NCI-H1436 (cell line): Measurements from ENCODE around the gene PCDHB9.
"Not testable (repeated sequence)": the region's sequence is repeated elsewhere in the genome, so short reads cannot be mapped to it uniquely, and the experiment has no call there.

ENCODE experiments used
- DNase-seq: peaks from one replicate; lab custom pipeline; 2025; lab: John Stamatoyannopoulos, UW

PCDHB9 gene

DNA sequence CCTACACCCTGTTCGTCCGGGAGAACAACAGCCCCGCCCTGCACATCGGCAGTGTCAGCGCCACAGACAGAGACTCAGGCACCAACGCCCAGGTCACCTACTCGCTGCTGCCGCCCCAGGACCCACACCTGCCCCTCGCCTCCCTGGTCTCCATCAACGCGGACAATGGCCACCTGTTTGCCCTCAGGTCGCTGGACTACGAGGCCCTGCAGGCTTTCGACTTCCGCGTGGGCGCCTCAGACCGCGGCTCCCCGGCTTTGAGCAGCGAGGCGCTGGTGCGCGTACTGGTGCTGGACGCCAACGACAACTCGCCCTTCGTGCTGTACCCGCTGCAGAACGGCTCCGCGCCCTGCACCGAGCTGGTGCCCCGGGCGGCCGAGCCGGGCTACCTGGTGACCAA is 1.7 kb downstream of the PCDHB9 start:
- DNase-seq = not testable (repeated sequence)

DNA sequence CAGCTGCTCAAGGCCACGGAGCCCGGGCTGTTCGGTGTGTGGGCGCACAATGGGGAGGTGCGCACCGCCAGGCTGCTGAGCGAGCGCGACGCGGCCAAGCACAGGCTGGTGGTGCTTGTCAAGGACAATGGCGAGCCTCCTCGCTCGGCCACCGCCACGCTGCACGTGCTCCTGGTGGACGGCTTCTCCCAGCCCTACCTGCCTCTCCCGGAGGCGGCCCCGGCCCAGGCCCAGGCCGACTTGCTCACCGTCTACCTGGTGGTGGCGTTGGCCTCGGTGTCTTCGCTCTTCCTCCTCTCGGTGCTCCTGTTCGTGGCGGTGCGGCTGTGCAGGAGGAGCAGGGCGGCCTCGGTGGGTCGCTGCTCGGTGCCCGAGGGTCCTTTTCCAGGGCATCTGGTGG is 2.2 kb downstream of the PCDHB9 start:
- DNase-seq = not testable (repeated sequence)

DNA sequence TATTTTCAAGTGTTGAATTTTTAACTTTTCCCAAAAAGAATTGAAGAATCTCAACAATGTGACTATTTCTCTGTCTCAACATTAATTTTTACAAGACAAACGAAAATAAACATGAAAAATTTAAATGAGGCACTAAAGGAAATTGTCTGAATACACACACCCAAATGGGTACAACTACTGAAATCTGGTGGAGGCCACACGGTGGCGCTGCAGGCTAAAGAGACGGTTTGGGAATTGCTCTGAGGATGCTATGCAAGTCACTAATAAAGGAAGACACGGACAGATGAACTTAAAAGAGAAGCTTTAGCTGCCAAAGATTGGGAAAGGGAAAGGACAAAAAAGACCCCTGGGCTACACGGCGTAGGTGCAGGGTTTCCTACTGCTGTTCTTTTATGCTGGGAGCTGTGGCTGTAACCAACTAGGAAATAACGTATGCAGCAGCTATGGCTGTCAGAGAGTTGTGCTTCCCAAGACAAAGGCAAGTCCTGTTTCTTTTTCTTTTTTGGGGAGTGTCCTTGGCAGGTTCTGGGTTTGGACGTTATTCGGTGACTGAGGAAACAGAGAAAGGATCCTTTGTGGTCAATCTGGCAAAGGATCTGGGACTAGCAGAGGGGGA is 5.3 kb downstream of the PCDHB9 start, which contains the start of gene PCDHB10:
TSS of gene PCDHB10 (plus strand) at position 244 of the 616 bp plus-strand sequence. CDS start at position 444, 200 bp downstream.
- no peak for DNase-seq

DNA sequence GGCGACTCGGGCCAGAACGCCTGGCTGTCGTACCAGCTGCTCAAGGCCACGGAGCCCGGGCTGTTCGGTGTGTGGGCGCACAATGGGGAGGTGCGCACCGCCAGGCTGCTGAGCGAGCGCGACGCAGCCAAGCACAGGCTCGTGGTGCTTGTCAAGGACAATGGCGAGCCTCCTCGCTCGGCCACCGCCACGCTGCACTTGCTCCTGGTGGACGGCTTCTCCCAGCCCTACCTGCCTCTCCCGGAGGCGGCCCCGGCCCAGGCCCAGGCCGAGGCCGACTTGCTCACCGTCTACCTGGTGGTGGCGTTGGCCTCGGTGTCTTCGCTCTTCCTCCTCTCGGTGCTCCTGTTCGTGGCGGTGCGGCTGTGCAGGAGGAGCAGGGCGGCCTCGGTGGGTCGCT is 7.4 kb downstream of the PCDHB9 start:
- DNase-seq = not testable (repeated sequence)

DNA sequence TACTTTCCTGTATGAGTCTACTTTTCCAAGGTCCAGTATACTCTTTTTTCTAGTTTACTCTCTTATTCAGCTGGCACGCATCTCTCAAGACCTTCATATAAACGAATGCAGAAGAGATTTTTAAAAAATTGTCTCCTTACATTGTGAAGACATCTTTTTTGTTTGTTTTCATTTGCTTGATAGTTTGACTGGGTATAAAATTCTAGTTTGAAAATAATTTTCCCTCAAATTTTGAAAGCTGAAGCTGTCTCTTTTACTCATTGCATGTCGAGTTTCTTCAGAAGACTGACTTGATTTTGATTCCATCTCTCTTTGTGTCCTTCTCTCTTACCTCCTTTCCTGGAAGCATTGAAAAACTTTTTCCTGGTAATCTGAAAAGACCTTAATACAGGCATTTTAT is 9.4 kb downstream of the PCDHB9 start:
- no peak for DNase-seq

DNA sequence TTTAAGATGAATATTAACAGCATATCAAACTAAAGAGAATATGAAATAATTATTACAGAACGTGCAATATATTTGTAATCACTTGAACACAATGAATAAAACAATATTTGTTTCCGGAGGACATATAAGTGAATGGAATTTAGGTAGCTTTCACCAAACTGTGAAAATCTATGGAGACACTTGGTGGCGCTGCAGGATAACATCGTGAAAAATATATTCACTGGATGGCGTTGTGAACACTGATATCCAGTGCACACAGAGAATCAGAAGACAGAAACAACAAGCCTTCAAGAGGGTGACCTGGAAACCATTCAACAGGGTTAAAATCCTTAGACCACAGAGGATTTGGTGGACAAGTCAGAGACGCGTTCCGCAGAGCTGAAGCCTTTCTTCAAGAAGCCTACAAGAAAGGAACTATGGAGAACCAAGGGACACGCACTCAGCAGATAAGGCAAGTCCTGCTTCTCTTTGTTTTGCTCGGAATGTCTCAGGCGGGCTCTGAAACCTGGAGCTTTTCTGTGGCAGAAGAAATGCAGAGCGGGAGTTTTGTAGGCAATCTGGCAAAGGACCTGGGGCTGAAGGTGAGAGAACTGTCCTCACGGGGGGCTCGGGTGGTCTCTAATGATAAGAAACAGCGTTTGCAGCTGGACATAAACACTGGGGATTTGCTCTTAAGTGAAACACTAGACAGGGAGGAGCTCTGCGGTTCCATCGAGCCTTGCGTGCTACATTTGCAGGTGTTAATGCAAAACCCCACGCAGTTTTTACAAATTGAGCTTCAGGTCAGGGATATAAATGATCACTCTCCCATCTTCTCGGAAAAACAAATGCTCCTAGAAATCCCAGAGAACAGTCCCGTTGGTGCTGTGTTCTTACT is 12.6 kb downstream of the PCDHB9 start, which contains the start of gene PCDHB11:
TSS of gene PCDHB11 (plus strand) at position 269 of the 877 bp plus-strand sequence. CDS start at position 417, 148 bp downstream.
- peak; percentile 59 for DNase-seq

DNA sequence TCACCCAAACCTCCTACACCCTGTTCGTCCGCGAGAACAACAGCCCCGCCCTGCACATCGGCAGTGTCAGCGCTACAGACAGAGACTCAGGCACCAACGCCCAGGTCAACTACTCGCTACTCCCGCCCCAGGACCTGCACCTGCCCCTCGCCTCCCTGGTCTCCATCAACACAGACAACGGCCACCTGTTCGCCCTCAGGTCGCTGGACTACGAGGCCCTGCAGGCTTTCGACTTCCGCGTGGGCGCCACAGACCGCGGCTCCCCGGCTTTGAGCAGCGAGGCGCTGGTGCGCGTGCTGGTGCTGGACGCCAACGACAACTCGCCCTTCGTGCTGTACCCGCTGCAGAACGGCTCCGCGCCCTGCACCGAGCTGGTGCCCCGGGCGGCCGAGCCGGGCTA is 14.2 kb downstream of the PCDHB9 start:
- not testable (repeated sequence) for DNase-seq

DNA sequence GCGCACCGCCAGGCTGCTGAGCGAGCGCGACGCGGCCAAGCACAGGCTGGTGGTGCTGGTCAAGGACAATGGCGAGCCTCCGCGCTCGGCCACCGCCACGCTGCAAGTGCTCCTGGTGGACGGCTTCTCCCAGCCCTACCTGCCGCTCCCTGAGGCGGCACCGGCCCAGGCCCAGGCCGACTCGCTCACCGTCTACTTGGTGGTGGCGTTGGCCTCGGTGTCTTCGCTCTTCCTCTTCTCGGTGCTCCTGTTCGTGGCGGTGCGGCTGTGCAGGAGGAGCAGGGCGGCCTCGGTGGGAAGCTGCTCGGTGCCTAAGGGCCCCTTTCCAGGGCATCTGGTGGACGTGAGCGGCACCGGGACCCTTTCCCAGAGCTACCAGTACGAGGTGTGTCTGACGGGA is 14.7 kb downstream of the PCDHB9 start:
- DNase-seq = not testable (repeated sequence)

DNA sequence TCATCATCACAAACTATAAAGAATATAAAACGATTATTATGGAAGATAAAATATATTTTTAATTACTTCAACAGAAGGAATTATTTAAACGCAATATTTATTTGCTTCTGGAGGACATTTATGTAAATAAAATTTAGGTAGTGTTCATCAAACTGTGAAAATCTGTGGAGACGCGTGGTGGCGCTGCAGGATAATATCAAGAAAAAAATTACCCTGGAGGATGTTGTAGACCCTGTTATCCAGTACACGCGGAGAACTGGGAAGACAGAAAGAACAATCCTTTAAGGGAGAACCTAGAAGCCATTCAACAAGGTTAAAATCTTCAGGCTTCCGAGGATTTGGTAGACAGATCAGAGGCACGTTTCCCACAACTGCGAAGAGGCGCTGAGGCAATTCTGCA is 21.5 kb downstream of the PCDHB9 start, which contains the start of gene PCDHB12:
TSS of gene PCDHB12 (plus strand) at position 242 of the 400 bp plus-strand sequence. CDS start 189 bp downstream, outside the sequence.
- DNase-seq = no peak

DNA sequence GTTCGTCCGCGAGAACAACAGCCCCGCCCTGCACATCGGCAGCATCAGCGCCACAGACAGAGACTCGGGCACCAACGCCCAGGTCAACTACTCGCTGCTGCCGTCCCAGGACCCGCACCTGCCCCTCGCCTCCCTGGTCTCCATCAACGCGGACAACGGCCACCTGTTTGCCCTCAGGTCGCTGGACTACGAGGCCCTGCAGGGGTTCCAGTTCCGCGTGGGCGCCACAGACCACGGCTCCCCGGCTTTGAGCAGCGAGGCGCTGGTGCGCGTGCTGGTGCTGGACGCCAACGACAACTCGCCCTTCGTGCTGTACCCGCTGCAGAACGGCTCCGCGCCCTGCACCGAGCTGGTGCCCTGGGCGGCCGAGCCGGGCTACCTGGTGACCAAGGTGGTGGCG is 23.3 kb downstream of the PCDHB9 start:
- not testable (repeated sequence) for DNase-seq

DNA sequence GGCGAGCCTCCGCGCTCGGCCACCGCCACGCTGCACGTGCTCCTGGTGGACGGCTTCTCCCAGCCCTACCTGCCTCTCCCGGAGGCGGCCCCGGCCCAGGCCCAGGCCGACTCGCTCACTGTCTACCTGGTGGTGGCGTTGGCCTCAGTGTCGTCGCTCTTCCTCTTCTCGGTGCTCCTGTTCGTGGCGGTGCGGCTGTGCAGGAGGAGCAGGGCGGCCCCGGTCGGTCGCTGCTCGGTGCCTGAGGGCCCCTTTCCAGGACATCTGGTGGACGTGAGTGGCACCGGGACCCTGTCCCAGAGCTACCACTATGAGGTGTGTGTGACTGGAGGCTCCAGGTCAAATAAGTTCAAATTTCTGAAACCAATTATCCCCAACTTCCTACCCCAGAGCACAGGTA is 23.9 kb downstream of the PCDHB9 start:
- not testable (repeated sequence) for DNase-seq

DNA sequence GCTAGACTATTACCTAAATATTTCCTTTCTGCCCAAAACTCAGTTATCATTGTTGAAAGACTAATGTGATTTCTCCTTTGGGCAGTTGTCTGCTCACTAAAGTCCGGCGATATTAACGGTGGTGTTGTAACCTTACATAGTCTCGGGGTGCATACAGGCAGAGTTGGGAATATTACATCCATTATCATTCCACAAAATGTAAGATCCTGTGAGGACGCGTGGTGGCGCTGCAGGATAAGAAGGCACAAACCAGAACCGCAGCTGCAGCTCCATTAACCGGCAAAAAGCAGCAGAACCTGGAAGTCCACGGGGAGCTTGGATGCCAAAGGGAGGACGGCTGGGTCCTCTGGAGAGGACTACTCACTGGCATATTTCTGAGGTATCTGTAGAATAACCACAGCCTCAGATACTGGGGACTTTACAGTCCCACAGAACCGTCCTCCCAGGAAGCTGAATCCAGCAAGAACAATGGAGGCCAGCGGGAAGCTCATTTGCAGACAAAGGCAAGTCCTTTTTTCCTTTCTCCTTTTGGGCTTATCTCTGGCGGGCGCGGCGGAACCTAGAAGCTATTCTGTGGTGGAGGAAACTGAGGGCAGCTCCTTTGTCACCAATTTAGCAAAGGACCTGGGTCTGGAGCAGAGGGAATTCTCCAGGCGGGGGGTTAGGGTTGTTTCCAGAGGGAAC is 26.8 kb downstream of the PCDHB9 start, which contains the start of gene PCDHB13:
TSS of gene PCDHB13 (plus strand) at position 264 of the 684 bp plus-strand sequence. CDS start at position 469, 205 bp downstream.
- DNase-seq = peak; percentile 76

DNA sequence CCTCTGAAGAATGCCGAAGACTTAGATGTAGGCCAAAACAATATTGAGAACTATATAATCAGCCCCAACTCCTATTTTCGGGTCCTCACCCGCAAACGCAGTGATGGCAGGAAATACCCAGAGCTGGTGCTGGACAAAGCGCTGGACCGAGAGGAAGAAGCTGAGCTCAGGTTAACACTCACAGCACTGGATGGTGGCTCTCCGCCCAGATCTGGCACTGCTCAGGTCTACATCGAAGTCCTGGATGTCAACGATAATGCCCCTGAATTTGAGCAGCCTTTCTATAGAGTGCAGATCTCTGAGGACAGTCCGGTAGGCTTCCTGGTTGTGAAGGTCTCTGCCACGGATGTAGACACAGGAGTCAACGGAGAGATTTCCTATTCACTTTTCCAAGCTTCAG is 27.6 kb downstream of the PCDHB9 start:
- not testable (repeated sequence) for DNase-seq

DNA sequence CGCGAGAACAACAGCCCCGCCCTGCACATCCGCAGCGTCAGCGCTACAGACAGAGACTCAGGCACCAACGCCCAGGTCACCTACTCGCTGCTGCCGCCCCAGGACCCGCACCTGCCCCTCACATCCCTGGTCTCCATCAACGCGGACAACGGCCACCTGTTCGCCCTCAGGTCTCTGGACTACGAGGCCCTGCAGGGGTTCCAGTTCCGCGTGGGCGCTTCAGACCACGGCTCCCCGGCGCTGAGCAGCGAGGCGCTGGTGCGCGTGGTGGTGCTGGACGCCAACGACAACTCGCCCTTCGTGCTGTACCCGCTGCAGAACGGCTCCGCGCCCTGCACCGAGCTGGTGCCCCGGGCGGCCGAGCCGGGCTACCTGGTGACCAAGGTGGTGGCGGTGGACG is 28.5 kb downstream of the PCDHB9 start:
- DNase-seq = not testable (repeated sequence)

DNA sequence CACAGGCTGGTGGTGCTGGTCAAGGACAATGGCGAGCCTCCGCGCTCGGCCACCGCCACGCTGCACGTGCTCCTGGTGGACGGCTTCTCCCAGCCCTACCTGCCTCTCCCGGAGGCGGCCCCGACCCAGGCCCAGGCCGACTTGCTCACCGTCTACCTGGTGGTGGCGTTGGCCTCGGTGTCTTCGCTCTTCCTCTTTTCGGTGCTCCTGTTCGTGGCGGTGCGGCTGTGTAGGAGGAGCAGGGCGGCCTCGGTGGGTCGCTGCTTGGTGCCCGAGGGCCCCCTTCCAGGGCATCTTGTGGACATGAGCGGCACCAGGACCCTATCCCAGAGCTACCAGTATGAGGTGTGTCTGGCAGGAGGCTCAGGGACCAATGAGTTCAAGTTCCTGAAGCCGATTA is 29.1 kb downstream of the PCDHB9 start:
- DNase-seq = not testable (repeated sequence)

DNA sequence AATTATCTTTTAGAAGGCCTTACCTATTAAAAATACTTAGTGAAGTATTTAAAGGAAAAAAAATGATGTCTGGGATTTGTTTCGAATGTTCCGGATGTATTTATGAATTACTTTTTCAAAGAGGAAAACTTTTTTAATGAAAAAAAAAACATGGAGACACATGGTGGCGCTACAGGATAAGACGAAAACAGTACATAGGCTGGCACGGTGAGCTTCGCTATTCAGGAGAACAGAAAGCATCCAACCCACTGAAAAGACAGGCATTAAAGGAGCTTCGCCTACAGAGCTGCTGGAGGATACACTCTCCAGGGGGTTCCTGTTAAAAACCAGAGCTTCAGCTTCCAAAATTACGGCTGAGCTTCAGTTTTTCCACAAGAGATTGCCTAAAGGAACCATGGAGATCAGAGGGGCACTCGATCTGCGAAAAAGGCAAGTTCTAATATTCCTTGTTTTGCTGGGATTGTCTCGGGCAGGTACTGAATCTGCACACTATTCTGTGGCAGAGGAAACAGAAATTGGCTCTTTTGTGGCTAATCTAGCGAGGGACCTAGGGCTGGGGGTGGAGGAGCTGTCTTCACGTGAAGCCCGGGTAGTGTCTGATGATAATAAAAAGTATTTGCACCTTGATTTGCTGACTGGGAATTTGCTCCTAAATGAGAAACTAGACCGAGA is 36.3 kb downstream of the PCDHB9 start, which contains the start of gene PCDHB14:
TSS of gene PCDHB14 (plus strand) at position 232 of the 672 bp plus-strand sequence. CDS start at position 395, 163 bp downstream.
- DNase-seq = no peak

DNA sequence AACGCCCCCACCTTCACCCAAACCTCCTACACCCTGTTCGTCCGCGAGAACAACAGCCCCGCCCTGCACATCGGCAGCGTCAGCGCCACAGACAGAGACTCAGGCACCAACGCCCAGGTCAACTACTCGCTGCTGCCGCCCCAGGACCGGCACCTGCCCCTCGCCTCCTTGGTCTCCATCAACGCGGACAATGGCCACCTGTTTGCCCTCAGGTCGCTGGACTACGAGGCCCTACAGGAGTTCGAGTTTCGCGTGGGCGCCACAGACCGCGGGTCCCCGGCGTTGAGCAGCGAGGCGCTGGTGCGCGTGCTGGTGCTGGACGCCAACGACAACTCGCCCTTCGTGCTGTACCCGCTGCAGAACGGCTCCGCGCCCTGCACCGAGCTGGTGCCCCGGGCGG is 37.9 kb downstream of the PCDHB9 start:
- not testable (repeated sequence) for DNase-seq

DNA sequence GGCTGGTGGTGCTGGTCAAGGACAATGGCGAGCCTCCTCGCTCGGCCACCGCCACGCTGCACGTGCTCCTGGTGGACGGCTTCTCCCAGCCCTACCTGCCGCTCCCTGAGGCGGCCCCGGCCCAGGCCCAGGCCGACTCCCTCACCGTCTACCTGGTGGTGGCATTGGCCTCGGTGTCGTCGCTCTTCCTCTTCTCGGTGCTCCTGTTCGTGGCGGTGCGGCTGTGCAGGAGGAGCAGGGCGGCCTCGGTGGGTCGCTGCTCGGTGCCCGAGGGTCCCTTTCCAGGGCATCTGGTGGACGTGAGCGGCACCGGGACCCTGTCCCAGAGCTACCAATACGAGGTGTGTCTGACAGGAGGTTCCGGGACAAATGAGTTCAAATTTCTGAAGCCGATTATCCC is 38.5 kb downstream of the PCDHB9 start:
- DNase-seq = not testable (repeated sequence)

DNA sequence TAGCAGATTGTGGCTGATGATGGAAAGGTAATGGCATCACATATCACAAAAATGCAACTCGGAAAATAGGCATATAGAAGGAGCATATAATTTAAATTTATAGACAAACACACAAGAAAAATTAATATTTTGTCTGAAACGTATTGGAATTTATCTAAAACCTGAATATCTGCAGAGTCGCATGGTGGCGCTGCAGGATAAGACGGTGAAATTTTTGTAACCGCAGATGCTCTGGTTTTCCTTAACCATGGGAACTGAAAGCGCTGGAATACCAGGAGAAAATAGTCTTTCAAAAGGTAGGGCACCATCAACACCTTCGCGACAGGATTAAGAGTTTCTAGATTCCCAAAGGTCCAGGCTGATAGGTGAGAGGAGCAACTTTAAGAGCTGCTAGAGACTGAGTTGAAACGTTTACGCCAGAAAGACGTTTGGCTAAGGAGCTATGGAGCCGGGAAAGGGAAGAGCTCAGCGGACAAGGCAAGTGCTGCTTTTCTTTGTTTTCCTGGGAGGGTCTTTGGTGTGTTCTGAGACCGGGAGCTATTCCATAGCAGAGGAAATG is 47.2 kb downstream of the PCDHB9 start:
- no peak for DNase-seq

DNA sequence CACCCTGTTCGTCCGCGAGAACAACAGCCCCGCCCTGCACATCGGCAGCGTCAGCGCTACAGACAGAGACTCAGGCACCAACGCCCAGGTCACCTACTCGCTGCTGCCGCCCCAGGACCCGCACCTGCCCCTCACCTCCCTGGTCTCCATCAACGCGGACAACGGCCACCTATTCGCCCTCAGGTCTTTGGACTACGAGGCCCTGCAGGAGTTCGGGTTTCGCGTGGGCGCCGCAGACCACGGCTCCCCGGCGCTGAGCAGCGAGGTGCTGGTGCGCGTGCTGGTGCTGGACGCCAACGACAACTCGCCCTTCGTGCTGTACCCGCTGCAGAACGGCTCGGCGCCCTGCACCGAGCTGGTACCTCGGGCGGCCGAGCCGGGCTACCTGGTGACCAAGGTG is 49.0 kb downstream of the PCDHB9 start:
- DNase-seq = not testable (repeated sequence)
